GM23248 (cell line): ENCODE measurements around the gene TNFAIP8L2. TPM values are rescaled to one million over a fixed set of nuclear protein-coding genes. Genes with fewer than 3 reads are reported as not detected.

Experiments
- DNase-seq: peaks from one replicate; pipeline ENCODE4 v3.0.0-alpha.2; 2015
- H2AFZ ChIP-seq: fragments of 200-600 bp; sonication (generic); 2 replicates; pipeline ENCODE4 v1.6.1; 2016; ENCODE audit warnings: antibody characterized with exemption
- H3F3A ChIP-seq: fragments of 200-600 bp; sonication (generic); 2 replicates; pipeline ENCODE4 v1.6.1; 2016; ENCODE audit warnings: mild to moderate bottlenecking, antibody characterized with exemption, mixed run types; ENCODE audit not compliant: insufficient read depth
- H3K27ac ChIP-seq: fragments of 200-600 bp; sonication (generic); 2 replicates; pipeline ENCODE4 v1.5.1; 2016; ENCODE audit warnings: mild to moderate bottlenecking
- H3K27me3 ChIP-seq: fragments of 200-600 bp; sonication (generic); replicated peaks from 2 replicates; pipeline ENCODE4 v1.6.1; 2016; ENCODE audit warnings: mild to moderate bottlenecking; ENCODE audit not compliant: insufficient read depth
- H3K36me3 ChIP-seq: fragments of 200-600 bp; sonication (generic); 2 replicates; pipeline ENCODE4 v1.6.1; 2016; ENCODE audit warnings: low read depth, mild to moderate bottlenecking
- H3K4me1 ChIP-seq: fragments of 200-600 bp; sonication (generic); 2 replicates; pipeline ENCODE4 v1.6.1; 2016; ENCODE audit warnings: mild to moderate bottlenecking; ENCODE audit not compliant: insufficient read depth
- H3K4me2 ChIP-seq: fragments of 200-600 bp; sonication (generic); one replicate; pipeline ENCODE4 v1.6.1; 2016; ENCODE audit warnings: mild to moderate bottlenecking; ENCODE audit not compliant: unreplicated experiment
- H3K4me3 ChIP-seq: fragments of 200-600 bp; sonication (generic); 2 replicates; pipeline ENCODE4 v1.5.1; 2016; ENCODE audit warnings: mild to moderate bottlenecking
- H3K79me2 ChIP-seq: fragments of 200-600 bp; sonication (generic); 2 replicates; pipeline ENCODE4 v1.6.1; 2016; ENCODE audit warnings: mild to moderate bottlenecking; ENCODE audit not compliant: insufficient read depth
- H3K9ac ChIP-seq: fragments of 200-600 bp; sonication (generic); 2 replicates; pipeline ENCODE4 v1.6.1; 2016; ENCODE audit warnings: mild to moderate bottlenecking
- H3K9me2 ChIP-seq: fragments of 200-600 bp; sonication (generic); 2 replicates; pipeline ENCODE4 v1.6.1; 2016; ENCODE audit warnings: mixed run types, mild to moderate bottlenecking, moderate library complexity; ENCODE audit not compliant: insufficient read depth
- H3K9me3 ChIP-seq: fragments of 200-600 bp; sonication (generic); one replicate; pipeline ENCODE4 v1.6.1; 2017; ENCODE audit warnings: low read depth
- H4K20me1 ChIP-seq: fragments of 200-600 bp; sonication (generic); 2 replicates; pipeline ENCODE4 v1.6.0; 2016; ENCODE audit not compliant: insufficient read depth
- EZH2 ChIP-seq: fragments of 200-600 bp; sonication (generic); IDR thresholded peaks from 2 replicates; pipeline ENCODE4 v1.6.1; 2018; ENCODE audit warnings: antibody characterized with exemption, mild to moderate bottlenecking; ENCODE audit not compliant: insufficient read depth, poor library complexity, severe bottlenecking
- EZH2phosphoT487 ChIP-seq: fragments of 200-600 bp; sonication (generic); IDR thresholded peaks from 2 replicates; pipeline ENCODE4 v1.6.1; 2018; ENCODE audit warnings: antibody characterized with exemption, moderate library complexity, mild to moderate bottlenecking, low read depth; ENCODE audit not compliant: insufficient read depth
- WGBS, 2 experiments: methylation state at CpG; one replicate each; pipeline ENCODE4 v1.1.6; 2015 to 2017; ENCODE audit warnings: low lambda C conversion rate in 2 of 2, low coverage in 1 of 2; ENCODE audit errors: missing lambda C conversion rate in 2 of 2; 5-methylcytosine and 5-hydroxymethylcytosine counted together
- in situ Hi-C: fragments of 300-500 bp; cut with MboI; formaldehyde crosslinking; loops from 2 replicates; pipeline ENCODE4 v1.15.0; 2020
- polyA plus RNA-seq: library from polyadenylated mRNA; unstranded; fragments of >200 nt; fragmentation: Nextera tagmentation; extraction: Ambion mirVana; gene quantifications from 2 replicates; pipeline ENCODE4 v1.2.1, GENCODE V29; 2016
- total RNA-seq: library from RNA; depleted of rRNA; stranded (reverse); fragments of >200 nt; shearing (Covaris generic); gene quantifications from 2 replicates; pipeline ENCODE4 v1.2.3, GENCODE V29; 2014

The TNFAIP8L2 gene
- total and polyA plus RNA-seq, 2 experiments from 2014 or later = not detected

- H4K20me1 ChIP-seq = no peaks in the 10 kb centered on the region
- H3K27me3 ChIP-seq = no peaks in the 10 kb centered on the region
- in situ Hi-C loops = no loop called here
- H3K4me1 ChIP-seq = no peaks in the 10 kb centered on the region
- H3K36me3 ChIP-seq = no peaks in the 10 kb centered on the region; the same call in 1 of the 2 replicates
- peaks cover 10% of the 10 kb centered on the region; the same call in 1 of the 2 replicates for H3F3A ChIP-seq
- H3K9ac ChIP-seq = no peak overlapping the region
- no peak overlapping the region for H3K27ac ChIP-seq
- H3K9me3 ChIP-seq = no peaks in the 10 kb centered on the region
- H3K9me2 ChIP-seq = no peaks in the 10 kb centered on the region
- H3K4me3 ChIP-seq = no peak overlapping the region
- no peak overlapping the region for H3K4me2 ChIP-seq
- WGBS, 2 experiments = 92% methylated on average over 26 to 74 of the region's 74 CpGs
- TF ChIP-seq EZH2phosphoT487 (no peak), EZH2 (no peak)
- DNase-seq = no peak
- no peaks in the 10 kb centered on the region for H3K79me2 ChIP-seq
- no peak overlapping the region for H2AFZ ChIP-seq
These were observed 24.0 kb upstream of the TNFAIP8L2 start for GRCh38 chr1:151132335-151133017.

DNA sequence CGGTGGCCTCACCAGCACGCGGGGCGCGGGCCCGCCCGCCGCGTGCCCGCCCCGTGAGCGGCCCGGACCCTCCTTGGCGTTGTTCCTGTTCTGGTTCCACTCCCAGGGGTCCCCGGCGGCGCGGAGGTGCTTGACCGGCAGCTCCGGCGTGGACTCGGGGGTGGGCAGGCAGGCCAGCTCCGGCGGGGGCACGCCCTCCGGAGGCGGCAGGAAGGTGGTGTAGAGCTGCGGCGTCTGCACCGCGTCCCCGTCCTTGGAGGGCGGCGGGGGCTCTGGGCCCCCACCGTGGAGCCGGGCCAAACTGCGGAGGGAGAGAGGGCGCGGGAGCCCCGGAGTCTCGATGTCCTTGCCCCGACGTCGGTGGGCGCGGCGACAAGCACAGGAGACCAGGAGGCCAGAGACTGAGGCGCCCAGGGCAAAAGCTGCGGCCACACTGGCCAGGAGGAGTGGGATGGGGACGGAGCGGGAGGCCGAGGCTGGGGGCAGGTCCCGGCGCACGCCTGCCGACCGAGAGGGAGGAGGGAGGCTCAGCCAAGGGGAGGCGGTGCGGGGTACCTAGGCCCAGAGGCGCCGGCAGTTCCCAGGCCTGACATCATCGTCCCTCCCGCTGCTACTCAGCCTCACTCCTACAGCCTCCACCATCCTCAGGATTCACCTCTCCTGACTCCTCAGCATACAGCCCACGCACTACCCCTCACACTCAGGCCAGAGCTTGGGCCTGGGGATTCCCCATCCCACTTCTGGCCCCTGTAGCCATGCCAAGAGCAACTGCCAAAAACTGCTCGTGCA is 23.2 kb upstream of the TNFAIP8L2 start:
- H3K9me2 ChIP-seq = no peaks in the 10 kb centered on the region
- H3K36me3 ChIP-seq = no peaks in the 10 kb centered on the region; the same call in 1 of the 2 replicates
- no peak overlapping the region for H3K4me2 ChIP-seq
- no peak for DNase-seq
- no peak overlapping the region for H2AFZ ChIP-seq
- no peaks in the 10 kb centered on the region for H3K9me3 ChIP-seq
- in situ Hi-C loops = no loop called here
- H4K20me1 ChIP-seq = no peaks in the 10 kb centered on the region
- H3K4me1 ChIP-seq = no peaks in the 10 kb centered on the region
- no peak for TF ChIP-seq EZH2
- no peak for TF ChIP-seq EZH2phosphoT487
- H3K27me3 ChIP-seq = no peaks in the 10 kb centered on the region
- H3K9ac ChIP-seq = no peak overlapping the region
- H3K27ac ChIP-seq = no peak overlapping the region
- H3F3A ChIP-seq = peaks cover 10% of the 10 kb centered on the region; the same call in 1 of the 2 replicates
- no peak overlapping the region for H3K4me3 ChIP-seq
- H3K79me2 ChIP-seq = no peaks in the 10 kb centered on the region
- WGBS, 2 experiments = 92 to 93% methylated on average over 18 to 61 of the region's 65 CpGs

DNA sequence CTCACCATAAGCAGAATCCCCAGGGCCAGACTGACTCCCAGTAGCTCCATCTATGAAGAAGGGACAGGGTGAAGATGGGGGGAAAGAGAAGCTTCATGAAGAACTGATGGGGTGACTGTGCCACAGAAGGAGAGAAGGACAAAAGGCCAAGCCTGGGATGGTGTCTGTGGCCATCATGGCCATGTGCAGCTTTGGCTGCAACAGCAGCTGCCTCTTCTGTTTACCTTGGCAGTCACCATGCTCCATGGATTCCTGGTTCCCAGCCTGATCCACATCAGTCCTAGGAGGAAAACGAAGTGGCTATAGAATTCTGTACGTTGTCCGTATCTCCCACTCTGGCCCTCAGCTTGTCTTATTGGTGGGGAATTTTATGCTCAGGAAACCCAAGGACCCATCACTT is 22.1 kb upstream of the TNFAIP8L2 start:
- H3K9me3 ChIP-seq = no peaks in the 10 kb centered on the region
- no peak overlapping the region for H3K27ac ChIP-seq
- no peaks in the 10 kb centered on the region for H3K27me3 ChIP-seq
- 84 to 89% methylated on average over 3 of the region's 3 CpGs for WGBS, 2 experiments
- no peaks in the 10 kb centered on the region for H3K36me3 ChIP-seq
- TF ChIP-seq EZH2 (no peak), EZH2phosphoT487 (no peak)
- in situ Hi-C loops = no loop called here
- H3K4me1 ChIP-seq = no peaks in the 10 kb centered on the region
- H3K9ac ChIP-seq = no peak overlapping the region
- DNase-seq = no peak
- H2AFZ ChIP-seq = no peak overlapping the region
- no peak overlapping the region for H3K4me2 ChIP-seq
- no peaks in the 10 kb centered on the region for H4K20me1 ChIP-seq
- no peaks in the 10 kb centered on the region for H3K9me2 ChIP-seq
- H3K4me3 ChIP-seq = no peak overlapping the region
- peaks cover 7% of the 10 kb centered on the region; the same call in 1 of the 2 replicates for H3F3A ChIP-seq
- H3K79me2 ChIP-seq = no peaks in the 10 kb centered on the region

- H4K20me1 ChIP-seq = no peaks in the 10 kb centered on the region
- H3K36me3 ChIP-seq = no peaks in the 10 kb centered on the region
- H3K4me3 ChIP-seq = no peak overlapping the region
- H2AFZ ChIP-seq = no peak overlapping the region
- H3K27ac ChIP-seq = no peak overlapping the region
- H3K4me1 ChIP-seq = no peaks in the 10 kb centered on the region
- DNase-seq = no peak
- H3K79me2 ChIP-seq = no peaks in the 10 kb centered on the region
- H3K9me3 ChIP-seq = no peaks in the 10 kb centered on the region
- in situ Hi-C loops = no loop called here
- no peak for TF ChIP-seq EZH2phosphoT487
- TF ChIP-seq EZH2 = no peak
- 88 to 89% methylated on average over 7 of the region's 7 CpGs for WGBS, 2 experiments
- H3K9ac ChIP-seq = no peak overlapping the region
- H3K9me2 ChIP-seq = no peaks in the 10 kb centered on the region
- peaks cover 6% of the 10 kb centered on the region; the same call in 1 of the 2 replicates for H3F3A ChIP-seq
- no peak overlapping the region for H3K4me2 ChIP-seq
- no peaks in the 10 kb centered on the region for H3K27me3 ChIP-seq
These were observed 21.5 kb upstream of the TNFAIP8L2 start for GRCh38 chr1:151134991-151135390.
